ENCODE data around the gene ZFYVE21.

Gene ZFYVE21

GRCh38 chr14:103738701-103739451 lies 23.3 kb downstream of the ZFYVE21 start:
- FAIRE-seq = no peak

DNA sequence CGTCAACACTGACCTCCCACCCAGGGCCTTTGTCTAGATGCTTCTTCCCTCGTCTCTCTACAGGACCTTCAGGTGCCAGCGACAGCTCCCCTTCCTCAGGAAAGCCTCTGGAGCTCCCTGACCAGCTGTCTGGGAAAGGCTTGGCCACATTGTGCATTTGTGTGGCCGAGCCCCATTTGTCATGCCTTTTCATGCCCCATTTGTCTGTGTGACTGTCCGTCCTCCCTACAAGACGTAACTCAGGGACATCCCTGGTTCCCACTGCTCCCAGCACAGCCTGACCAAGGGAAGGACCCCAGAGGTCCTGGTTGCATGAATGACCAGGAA lies 23.8 kb downstream of the ZFYVE21 start:
- no peak for FAIRE-seq

DNA sequence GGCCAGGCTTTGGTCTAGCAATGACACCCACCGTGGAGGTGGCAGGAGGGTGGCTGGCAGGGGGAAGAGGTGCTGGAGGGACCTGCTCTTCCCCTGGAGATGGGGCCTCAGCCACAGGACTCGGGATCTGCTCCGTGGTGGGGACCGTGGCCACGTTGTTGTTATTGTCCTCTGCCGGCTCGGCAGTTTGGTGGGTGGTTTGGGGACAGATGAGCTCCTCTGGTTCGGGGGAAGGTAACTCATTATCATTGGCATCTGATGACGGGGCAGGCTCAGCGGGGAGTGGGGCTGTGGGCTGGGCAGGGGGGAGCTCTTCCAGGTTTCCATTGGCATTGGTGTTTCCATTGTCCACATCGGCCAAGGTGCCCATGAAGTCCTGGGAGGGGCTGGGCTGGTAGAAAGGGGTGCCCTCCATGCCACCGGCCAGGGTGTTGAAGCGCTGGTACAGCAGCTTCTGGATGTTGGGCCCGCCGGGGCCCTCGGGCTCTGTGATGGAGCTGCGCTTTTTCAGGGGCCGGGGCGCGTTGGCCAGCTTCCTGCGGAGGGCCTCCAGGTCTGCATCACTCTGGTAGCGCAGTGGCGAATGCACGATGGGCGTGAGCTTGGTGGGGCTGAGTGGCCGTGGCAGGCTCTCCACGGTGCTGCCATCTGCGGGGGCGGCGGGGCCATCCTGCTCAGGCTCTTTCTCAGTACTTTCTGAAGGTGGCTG lies 24.3 kb downstream of the ZFYVE21 start:
- FAIRE-seq = no peak

- FAIRE-seq = no peak
Measured at GRCh38 chr14:103740991-103741689, 25.5 kb downstream of the ZFYVE21 start.

- no peak for FAIRE-seq
Measured at GRCh38 chr14:103741876-103742275, 26.3 kb downstream of the ZFYVE21 start.

DNA sequence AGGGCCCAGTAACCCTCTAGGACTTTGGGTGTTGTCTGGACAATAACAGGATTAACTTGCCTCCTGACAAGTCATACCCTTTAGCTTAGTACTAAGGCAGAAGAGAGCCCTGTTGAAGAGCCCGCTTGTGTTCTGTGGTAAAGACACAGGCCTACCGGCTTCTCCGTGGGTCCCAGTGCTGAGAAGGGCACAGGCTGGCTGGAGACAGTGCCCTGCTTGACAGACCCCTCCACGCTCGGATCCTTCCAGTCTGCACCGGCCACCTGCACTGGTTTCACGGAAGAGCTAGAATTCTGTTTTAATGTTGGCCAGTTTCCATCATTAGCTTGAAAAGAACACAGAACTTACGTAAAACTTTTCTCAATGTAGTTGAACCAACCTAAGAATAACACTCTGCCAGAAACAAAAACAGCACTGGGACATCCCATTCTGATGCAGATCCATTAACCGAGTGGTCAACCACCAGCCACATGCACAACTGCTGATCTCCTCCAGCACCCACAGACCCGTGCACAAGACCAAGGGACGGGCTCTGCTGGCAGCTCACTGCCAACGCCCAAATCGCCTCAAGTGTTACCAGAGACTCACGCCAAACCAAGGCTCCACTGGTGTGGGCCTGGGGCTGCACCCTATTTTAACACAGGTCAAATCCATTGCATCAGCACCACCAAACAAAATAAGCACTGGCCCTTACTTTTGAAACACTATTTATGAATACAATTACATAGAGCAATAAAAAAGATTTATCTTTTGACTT lies 27.1 kb downstream of the ZFYVE21 start:
- no peak for FAIRE-seq

GRCh38 chr14:103743691-103744090 lies 28.1 kb downstream of the ZFYVE21 start:
- no peak for FAIRE-seq

GRCh38 chr14:103744621-103745395 lies 29.2 kb downstream of the ZFYVE21 start:
- FAIRE-seq = no peak

- FAIRE-seq = no peak
Measured at GRCh38 chr14:103745424-103745823, 29.8 kb downstream of the ZFYVE21 start.

- FAIRE-seq = no peak
Measured at GRCh38 chr14:103746701-103747100, 31.1 kb downstream of the ZFYVE21 start.

DNA sequence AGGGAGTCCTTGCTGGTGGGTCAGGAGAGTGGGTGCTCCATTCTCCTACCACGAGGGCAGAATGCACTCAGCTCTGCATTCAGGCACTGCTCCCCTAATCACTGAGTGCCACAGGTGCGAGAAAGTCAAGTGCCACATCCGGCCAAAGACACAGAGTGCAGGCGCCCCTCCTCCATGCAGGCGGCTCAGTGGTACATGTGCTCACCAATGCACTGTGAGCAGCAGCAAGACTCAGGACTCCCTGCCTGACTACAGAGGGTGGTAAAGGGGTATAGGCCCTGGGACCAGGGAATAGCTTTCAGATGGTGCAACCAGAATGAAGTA lies 32.9 kb downstream of the ZFYVE21 start:
- no peak for FAIRE-seq

- no peak for FAIRE-seq
Measured at GRCh38 chr14:103749452-103749851, 33.8 kb downstream of the ZFYVE21 start.

DNA sequence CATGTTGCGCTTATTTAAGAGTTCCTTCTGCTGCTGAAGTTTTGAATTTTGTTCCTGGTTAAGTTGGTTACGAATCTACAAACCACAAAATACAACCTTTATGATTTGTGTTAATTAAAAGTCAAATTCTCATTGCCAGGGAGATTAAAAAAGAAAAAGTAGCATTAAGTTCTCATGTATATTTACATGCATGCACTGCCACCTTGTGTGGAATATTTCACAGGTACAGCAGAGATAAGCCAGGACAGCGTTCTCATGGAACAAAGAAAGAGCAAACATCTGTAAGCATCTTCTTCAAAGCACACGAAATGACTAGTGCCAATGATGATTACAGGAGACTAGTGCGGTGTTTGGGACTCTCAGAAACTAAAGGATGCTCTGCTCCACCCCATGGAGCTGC lies 34.2 kb downstream of the ZFYVE21 start:
- FAIRE-seq = no peak

DNA sequence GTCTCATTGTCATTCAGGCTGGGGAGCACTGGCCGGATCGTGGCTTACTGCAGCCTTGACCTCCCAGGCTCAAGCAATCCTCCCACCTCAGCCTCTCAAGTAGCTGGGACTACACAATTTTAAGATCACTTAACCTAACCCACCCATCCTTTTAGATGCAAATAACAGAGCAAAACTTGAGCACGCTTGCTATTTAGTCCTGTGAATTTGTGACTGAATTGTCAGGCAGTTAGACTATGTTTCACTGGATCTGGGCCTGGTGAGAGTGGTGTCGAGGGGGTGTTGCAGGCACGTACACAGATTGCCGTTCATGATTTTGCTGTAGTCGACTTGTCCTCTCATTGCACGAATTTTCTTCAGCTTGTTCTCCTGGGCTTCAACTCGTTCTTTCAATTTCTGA lies 38.2 kb downstream of the ZFYVE21 start:
- no peak for FAIRE-seq

DNA sequence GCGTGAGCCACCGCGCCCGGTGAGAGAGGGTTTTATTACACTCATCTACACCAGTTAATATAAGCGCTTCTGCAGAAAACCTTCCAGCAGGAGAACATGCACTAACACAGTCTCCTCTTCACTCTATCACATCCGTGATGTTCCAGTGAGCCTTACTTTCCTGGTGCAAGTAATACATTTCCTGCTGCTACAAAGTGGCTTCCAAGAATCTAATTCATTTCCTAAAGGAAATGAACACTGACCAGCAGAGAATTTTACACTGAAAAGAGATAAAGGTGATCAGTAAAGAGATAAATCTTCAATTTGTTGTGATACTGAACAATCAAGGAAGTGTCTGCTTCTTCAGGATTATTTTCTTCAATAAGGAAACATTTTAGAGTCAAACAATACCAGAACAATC lies 39.5 kb downstream of the ZFYVE21 start:
- FAIRE-seq = no peak

GRCh38 chr14:103758059-103758776 lies 42.6 kb downstream of the ZFYVE21 start:
- FAIRE-seq = no peak

DNA sequence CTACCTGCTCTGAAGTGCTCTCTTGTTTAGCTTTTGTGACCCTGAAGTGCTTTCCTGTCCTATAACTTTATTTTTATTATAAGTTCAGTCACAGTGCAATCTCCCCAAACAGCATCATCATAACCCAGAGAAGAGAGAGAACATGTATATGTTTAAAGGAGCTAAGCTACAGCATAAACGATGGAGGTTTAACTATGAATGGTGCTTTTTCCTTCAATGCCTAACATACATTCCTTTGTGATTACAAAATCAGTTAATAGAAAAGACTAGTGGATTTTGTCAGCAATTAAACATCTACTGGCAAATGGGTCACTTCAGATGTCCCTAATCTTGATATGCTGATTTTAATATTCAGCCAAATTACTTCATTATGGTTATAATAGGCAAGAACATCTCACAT lies 46.4 kb downstream of the ZFYVE21 start:
- no peak for FAIRE-seq

DNA sequence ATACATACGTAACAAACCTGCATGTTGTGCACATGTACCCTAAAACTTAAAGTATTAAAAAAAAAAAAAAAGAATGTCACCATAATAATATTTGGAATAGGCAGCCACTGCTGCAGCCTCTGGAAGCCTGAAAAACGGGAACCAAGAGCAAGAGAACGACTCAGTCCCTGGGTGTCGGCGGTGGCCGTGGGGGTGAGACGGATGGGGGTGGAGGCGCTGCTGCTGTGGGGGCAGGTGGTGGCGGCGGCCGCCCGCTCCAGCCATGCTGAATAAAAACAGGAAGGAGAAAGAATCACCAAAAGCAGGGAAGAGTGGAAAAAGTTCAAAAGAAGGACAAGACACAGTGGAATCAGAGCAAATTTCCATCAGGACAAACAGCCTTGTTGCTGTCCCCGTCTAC lies 46.9 kb downstream of the ZFYVE21 start:
- no peak for FAIRE-seq

- FAIRE-seq = no peak
Measured at GRCh38 chr14:103763730-103764488, 48.3 kb downstream of the ZFYVE21 start.

DNA sequence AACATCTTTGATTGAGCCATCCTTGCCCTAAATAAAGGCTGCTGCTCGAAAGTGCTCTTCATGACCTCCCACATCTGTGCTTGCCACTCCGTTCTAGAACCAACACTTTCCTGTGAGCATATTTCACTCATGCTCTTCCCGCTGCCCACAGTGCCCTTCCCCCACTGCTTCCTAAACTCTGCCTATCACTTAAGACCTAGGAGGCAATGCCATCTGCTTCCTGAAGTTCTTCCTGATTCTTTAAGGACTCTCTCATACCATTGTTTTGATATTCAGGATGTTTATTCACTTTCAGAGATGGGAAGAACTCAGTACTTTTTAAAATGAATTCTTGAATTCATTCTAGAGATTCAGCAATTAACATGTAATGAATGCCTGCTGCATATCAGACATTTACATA lies 49.9 kb downstream of the ZFYVE21 start:
- FAIRE-seq = no peak

- FAIRE-seq = no peak
Measured at GRCh38 chr14:103767336-103767894, 51.8 kb downstream of the ZFYVE21 start.

Data from endometrium (tissue), 2 donors.